ENCODE results near the gene C7. TPM values are rescaled to one million over a fixed set of nuclear protein-coding genes. Genes with fewer than 3 reads are reported as not detected.

The C7 gene
- total and polyA plus RNA-seq, 2 of the 13 experiments (the other 11 are each of a cell fraction or from before 2014, with no cell fraction given): 1.7 to 3.5 TPM

GRCh38 chr5:40991168-40991980 lies 82.1 kb downstream of the C7 start (continued):
- TF ChIP-seq ZBED4 (CRISPR knock-in tag; IDR thresholded peaks at IDR 0.05; ENCODE audit: borderline replicate concordance): peak; percentile 50; the same call in 1 of the 2 replicates
- TF ChIP-seq SMAD9 (CRISPR knock-in tag; IDR thresholded peaks at IDR 0.05): no peak
- 0 out of 2 replicates have a peak, but pooled peaks have one; percentile 58 for TF ChIP-seq ZNF512B (CRISPR knock-in tag; IDR thresholded peaks at IDR 0.05; ENCODE audit: borderline replicate concordance)
- TF ChIP-seq, protein P1, sequence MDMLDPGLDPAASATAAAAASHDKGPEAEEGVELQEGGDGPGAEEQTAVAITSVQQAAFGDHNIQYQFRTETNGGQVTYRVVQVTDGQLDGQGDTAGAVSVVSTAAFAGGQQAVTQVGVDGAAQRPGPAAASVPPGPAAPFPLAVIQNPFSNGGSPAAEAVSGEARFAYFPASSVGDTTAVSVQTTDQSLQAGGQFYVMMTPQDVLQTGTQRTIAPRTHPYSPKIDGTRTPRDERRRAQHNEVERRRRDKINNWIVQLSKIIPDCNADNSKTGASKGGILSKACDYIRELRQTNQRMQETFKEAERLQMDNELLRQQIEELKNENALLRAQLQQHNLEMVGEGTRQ (IDR thresholded peaks at IDR 0.05; ENCODE audit: low read depth, low read length): no peak
- TF ChIP-seq, protein P1 (CRISPR knock-in tag; IDR thresholded peaks at IDR 0.05; ENCODE audit: borderline replicate concordance): no peak
- TF ChIP-seq HOXA7 (CRISPR knock-in tag; IDR thresholded peaks at IDR 0.05): no peak
- TF ChIP-seq, protein P2, sequence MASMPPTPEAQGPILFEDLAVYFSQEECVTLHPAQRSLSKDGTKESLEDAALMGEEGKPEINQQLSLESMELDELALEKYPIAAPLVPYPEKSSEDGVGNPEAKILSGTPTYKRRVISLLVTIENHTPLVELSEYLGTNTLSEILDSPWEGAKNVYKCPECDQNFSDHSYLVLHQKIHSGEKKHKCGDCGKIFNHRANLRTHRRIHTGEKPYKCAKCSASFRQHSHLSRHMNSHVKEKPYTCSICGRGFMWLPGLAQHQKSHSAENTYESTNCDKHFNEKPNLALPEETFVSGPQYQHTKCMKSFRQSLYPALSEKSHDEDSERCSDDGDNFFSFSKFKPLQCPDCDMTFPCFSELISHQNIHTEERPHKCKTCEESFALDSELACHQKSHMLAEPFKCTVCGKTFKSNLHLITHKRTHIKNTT (CRISPR knock-in tag; IDR thresholded peaks at IDR 0.05): no peak
- TF ChIP-seq BRD4 (CRISPR knock-in tag; IDR thresholded peaks at IDR 0.05): no peak
- peak; percentile 51; the same call in 1 of the 2 replicates for TF ChIP-seq FOXK1 (CRISPR knock-in tag; IDR thresholded peaks at IDR 0.05; ENCODE audit: borderline replicate concordance, low read depth)
- TF ChIP-seq TFDP1 (CRISPR knock-in tag; IDR thresholded peaks at IDR 0.05; ENCODE audit: borderline replicate concordance): peak; percentile 17; the same call in 1 of the 2 replicates
- peak; percentile 47; the same call in 1 of the 2 replicates for TF ChIP-seq ZNF335 (CRISPR knock-in tag; IDR thresholded peaks at IDR 0.05)
- no peak for TF ChIP-seq SRF (IDR thresholded peaks at IDR 0.05; ENCODE audit: low read depth, low read length)
- no peak for TF ChIP-seq RFXANK (CRISPR knock-in tag; IDR thresholded peaks at IDR 0.05)
- TF ChIP-seq ZKSCAN8 (CRISPR knock-in tag; IDR thresholded peaks at IDR 0.05; ENCODE audit: borderline replicate concordance): peak; percentile 75; the same call in 1 of the 2 replicates
- no peak for TF ChIP-seq NFYB (CRISPR knock-in tag; IDR thresholded peaks at IDR 0.05)
- TF ChIP-seq ZNF790 (CRISPR knock-in tag; IDR thresholded peaks at IDR 0.05; ENCODE audit: borderline replicate concordance): no peak
- TF ChIP-seq NBN (conservative IDR thresholded peaks at IDR 0.05): no peak
- TF ChIP-seq ZSCAN12 (CRISPR knock-in tag; IDR thresholded peaks at IDR 0.05): no peak
